ENCODE data around the gene TMC3. TPM values are rescaled to one million over a fixed set of nuclear protein-coding genes. Genes with fewer than 3 reads are reported as not detected.

TMC3 gene
- total and polyA plus RNA-seq, 7 experiments from 2014 or later: not detected

DNA sequence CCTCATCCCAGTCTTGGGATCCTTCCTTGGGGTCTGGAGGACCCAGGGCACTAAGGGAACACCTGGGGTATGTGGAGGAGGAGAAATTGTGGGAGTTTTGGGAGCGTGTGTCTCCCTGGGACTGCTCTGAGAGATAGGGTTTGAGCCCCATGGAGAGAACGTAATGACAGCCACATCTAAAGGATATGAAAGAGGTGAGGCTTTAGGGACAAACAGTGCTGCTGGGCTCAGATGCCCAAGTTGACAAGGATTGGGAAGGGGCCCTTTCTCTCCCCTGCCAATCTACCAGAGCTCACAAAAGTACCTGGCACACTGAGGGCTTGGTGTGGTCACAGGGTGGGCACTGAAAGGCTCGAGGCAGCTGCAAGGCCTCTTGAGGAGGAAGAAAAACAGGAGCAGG is 36.8 kb downstream of the TMC3 start:
- ATAC-seq (no peak), DNase-seq (no peak)
- peak overlapping the region in 1 of 9 donors; percentile 16 for H3K27ac Mint-ChIP-seq
- no peaks in the 10 kb centered on the region for H3K9me3 ChIP-seq (ENCODE audit: control insufficient read depth in 2 of 3, low read length in 3 of 3)
- ChIA-PET CTCF (interaction anchor here (0.6 to 4.3 kb wide), 11 partner anchors 29 to 71 kb away, joined by 3 to 39 read pairs (median 5); no protein-coding TSS in a partner anchor), POLR2A (interaction anchor here (16.9 kb wide), 1 partner anchor 37 kb away, joined by 480 read pairs; no protein-coding TSS in a partner anchor)
- peaks cover 4 to 16% (median 10%) of the 10 kb centered on the region in 7 donors for H3K4me1 Mint-ChIP-seq
- H3K4me3 ChIP-seq (ENCODE audit: low read length): no peak overlapping the region
- H3K36me3 ChIP-seq (ENCODE audit: control insufficient read depth in 2 of 3, insufficient read depth in 3 of 3, low read length in 3 of 3): no peaks in the 10 kb centered on the region
- H3K9me3 Mint-ChIP-seq: no peaks in the 10 kb centered on the region
- no peaks in the 10 kb centered on the region for H3K36me3 Mint-ChIP-seq
- H3K27me3 ChIP-seq (ENCODE audit: control insufficient read depth in 2 of 2, insufficient read depth in 2 of 2, low read length in 2 of 2): no peaks in the 10 kb centered on the region
- H3K4me1 ChIP-seq (ENCODE audit: control insufficient read depth in 2 of 2, insufficient read depth in 2 of 2, low read length in 2 of 2): no peaks in the 10 kb centered on the region
- no peak overlapping the region for H3K27ac ChIP-seq (ENCODE audit: low read depth, low read length)
- peaks cover 0 to 11% (median 0%) of the 10 kb centered on the region in 5 donors for H3K27me3 Mint-ChIP-seq
- H3K4me3 Mint-ChIP-seq: no peak overlapping the region
- intact Hi-C loops (cut with micrococcal nuclease): loop anchor here in 1 of 2 donors (2.0 kb wide), 2 partner anchors 70 to 230 kb away; no protein-coding TSS in a partner anchor

DNA sequence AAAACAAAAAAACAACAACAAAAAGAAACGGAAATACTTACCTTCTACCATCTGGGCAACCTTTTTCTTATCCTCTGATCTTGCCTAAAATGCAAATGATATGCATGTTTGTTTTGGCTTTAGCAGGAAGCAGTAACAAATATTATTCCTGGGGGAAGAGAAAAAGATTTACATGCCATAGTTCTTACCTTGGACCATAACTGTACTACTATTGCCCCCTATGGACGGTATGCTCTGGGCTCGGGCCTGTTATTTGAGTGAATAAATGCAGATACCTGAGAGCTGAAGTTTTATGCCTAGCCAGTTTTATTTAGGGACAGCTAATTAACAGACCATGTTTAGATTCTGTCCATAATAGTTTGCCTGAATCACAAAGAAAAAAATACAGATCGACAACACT is 37.4 kb downstream of the TMC3 start:
- POLR2A ChIA-PET: interaction anchor here (1.7 to 16.9 kb wide), 3 partner anchors 36 to 62 kb away, joined by 5 to 480 read pairs (median 6); no protein-coding TSS in a partner anchor
- no peaks in the 10 kb centered on the region for H3K27me3 ChIP-seq (ENCODE audit: control insufficient read depth in 2 of 2, insufficient read depth in 2 of 2, low read length in 2 of 2)
- H3K4me3 Mint-ChIP-seq: no peak overlapping the region
- DNase-seq (peak in 6 of 9 donors; percentile 32 to 49 (median 37)), ATAC-seq (peak; percentile 70)
- H3K27me3 Mint-ChIP-seq: peaks cover 0 to 9% (median 0%) of the 10 kb centered on the region in 5 donors
- no peaks in the 10 kb centered on the region for H3K9me3 ChIP-seq (ENCODE audit: control insufficient read depth in 2 of 3, low read length in 3 of 3)
- H3K4me3 ChIP-seq (ENCODE audit: low read length): no peak overlapping the region
- H3K9me3 Mint-ChIP-seq: no peaks in the 10 kb centered on the region
- H3K4me1 ChIP-seq (ENCODE audit: control insufficient read depth in 2 of 2, insufficient read depth in 2 of 2, low read length in 2 of 2): peaks cover 0 to 3% of the 10 kb centered on the region in 2 donors
- no peaks in the 10 kb centered on the region for H3K36me3 ChIP-seq (ENCODE audit: control insufficient read depth in 2 of 3, insufficient read depth in 3 of 3, low read length in 3 of 3)
- H3K27ac ChIP-seq (ENCODE audit: low read depth, low read length): no peak overlapping the region
- intact Hi-C loops (cut with micrococcal nuclease): loop anchor here (1.0 to 2.0 kb wide), 6 partner anchors 40 to 230 kb away; no protein-coding TSS in a partner anchor
- H3K36me3 Mint-ChIP-seq: no peaks in the 10 kb centered on the region
- peak overlapping the region in 4 of 9 donors; percentile 3 to 68 (median 17) for H3K27ac Mint-ChIP-seq
- H3K4me1 Mint-ChIP-seq: peaks cover 4 to 22% (median 12%) of the 10 kb centered on the region in 7 donors
- CTCF ChIA-PET: interaction anchor here (0.6 to 4.3 kb wide), 13 partner anchors 28 to 144 kb away, joined by 3 to 39 read pairs (median 5); no protein-coding TSS in a partner anchor

DNA sequence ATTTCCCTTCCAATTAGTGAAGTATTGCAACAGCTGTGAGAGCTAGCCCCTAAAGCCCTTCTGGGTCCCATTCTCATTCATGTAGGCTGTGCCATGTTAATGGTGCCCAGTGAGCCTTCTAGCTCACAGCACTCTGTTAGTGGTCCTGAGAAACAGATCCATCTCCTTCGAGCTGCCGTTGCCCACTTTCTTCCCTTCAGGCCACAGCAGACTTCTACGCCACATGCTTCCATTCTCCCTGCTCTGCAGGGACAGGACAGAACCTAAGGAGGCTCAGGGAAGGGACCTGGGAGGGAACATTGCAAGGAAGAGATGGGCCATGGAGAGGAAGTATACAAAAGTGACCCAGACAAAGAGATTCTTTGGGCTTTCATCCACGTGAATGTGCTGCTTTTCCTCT is 38.4 kb downstream of the TMC3 start:
- H3K27me3 Mint-ChIP-seq: peaks cover 0 to 7% (median 0%) of the 10 kb centered on the region in 5 donors
- Histone ChIP-seq H3K36me3 (ENCODE audit: control insufficient read depth in 2 of 3, insufficient read depth in 3 of 3, low read length in 3 of 3) (no peaks in the 10 kb centered on the region), H3K4me3 (ENCODE audit: low read length) (no peak overlapping the region), H3K27me3 (ENCODE audit: control insufficient read depth in 2 of 2, insufficient read depth in 2 of 2, low read length in 2 of 2) (no peaks in the 10 kb centered on the region), H3K27ac (ENCODE audit: low read depth, low read length) (no peak overlapping the region), H3K9me3 (ENCODE audit: control insufficient read depth in 2 of 3, low read length in 3 of 3) (no peaks in the 10 kb centered on the region), H3K4me1 (ENCODE audit: control insufficient read depth in 2 of 2, insufficient read depth in 2 of 2, low read length in 2 of 2) (peaks cover 0 to 8% of the 10 kb centered on the region in 2 donors)
- CTCF ChIA-PET: interaction anchor here (0.9 to 4.3 kb wide), 5 partner anchors 37 to 70 kb away, joined by 3 to 39 read pairs (median 9); no protein-coding TSS in a partner anchor
- H3K9me3 Mint-ChIP-seq: no peaks in the 10 kb centered on the region
- H3K4me1 Mint-ChIP-seq: peaks cover 9 to 32% (median 21%) of the 10 kb centered on the region in 7 donors
- H3K4me3 Mint-ChIP-seq: no peak overlapping the region
- ATAC-seq: no peak
- intact Hi-C loops (cut with micrococcal nuclease): loop anchor here (1.0 to 2.0 kb wide), 6 partner anchors 39 to 229 kb away; no protein-coding TSS in a partner anchor
- H3K36me3 Mint-ChIP-seq: no peaks in the 10 kb centered on the region
- no peak overlapping the region for H3K27ac Mint-ChIP-seq
- DNase-seq: no peak
- POLR2A ChIA-PET: interaction anchor here (0.9 to 16.9 kb wide), 4 partner anchors 16 to 61 kb away, joined by 4 to 480 read pairs (median 6); no protein-coding TSS in a partner anchor

DNA sequence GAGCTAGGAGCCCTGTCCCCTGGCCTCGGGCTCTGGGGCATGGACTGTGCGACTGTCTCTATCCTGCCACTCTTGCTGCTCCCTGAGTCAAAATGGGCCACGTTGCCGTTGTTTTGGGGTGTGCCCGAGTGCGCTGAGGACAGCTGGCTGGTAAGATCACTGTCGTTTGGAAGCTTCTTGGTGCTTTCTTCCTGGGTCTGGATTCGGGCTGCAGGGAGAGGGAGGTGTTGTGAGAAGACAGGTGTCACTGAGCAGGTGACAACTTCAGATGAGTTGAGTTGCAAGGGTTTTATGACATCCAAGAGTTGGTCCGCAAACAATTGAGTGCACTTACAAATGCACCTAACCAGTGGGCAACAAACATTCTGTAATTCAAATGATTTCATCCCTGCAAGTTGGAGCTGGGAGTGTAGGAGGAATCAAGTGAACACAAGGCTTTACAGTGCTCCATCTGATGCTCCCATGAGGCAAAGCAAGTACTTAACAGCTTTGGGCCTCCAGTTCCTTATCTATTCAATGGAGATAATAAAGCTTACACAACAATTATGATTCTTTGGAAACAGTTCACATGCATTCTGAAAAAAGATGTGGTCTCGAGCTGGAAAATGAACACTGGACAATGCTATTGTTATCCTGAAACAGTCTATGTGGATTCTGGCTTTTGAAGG is 39.1 kb downstream of the TMC3 start:
- intact Hi-C loops (cut with micrococcal nuclease): no loop called here
- no peaks in the 10 kb centered on the region for H3K36me3 ChIP-seq (ENCODE audit: control insufficient read depth in 2 of 3, insufficient read depth in 3 of 3, low read length in 3 of 3)
- ChIA-PET CTCF (interaction anchor here (0.9 to 4.3 kb wide), 6 partner anchors 37 to 75 kb away, joined by 3 to 39 read pairs (median 4); no protein-coding TSS in a partner anchor), POLR2A (interaction anchor here (1.7 to 16.9 kb wide), 3 partner anchors 34 to 60 kb away, joined by 5 to 480 read pairs (median 6); no protein-coding TSS in a partner anchor)
- no peak overlapping the region for H3K4me3 ChIP-seq (ENCODE audit: low read length)
- Mint-ChIP-seq H3K9me3 (no peaks in the 10 kb centered on the region), H3K36me3 (no peaks in the 10 kb centered on the region), H3K4me1 (peaks cover 9 to 36% (median 27%) of the 10 kb centered on the region in 7 donors), H3K27me3 (peaks cover 0 to 6% (median 0%) of the 10 kb centered on the region in 5 donors), H3K27ac (no peak overlapping the region), H3K4me3 (no peak overlapping the region)
- H3K4me1 ChIP-seq (ENCODE audit: control insufficient read depth in 2 of 2, insufficient read depth in 2 of 2, low read length in 2 of 2): peaks cover 0 to 8% of the 10 kb centered on the region in 2 donors
- no peaks in the 10 kb centered on the region for H3K27me3 ChIP-seq (ENCODE audit: control insufficient read depth in 2 of 2, insufficient read depth in 2 of 2, low read length in 2 of 2)
- ATAC-seq (no peak), DNase-seq (no peak)
- no peaks in the 10 kb centered on the region for H3K9me3 ChIP-seq (ENCODE audit: control insufficient read depth in 2 of 3, low read length in 3 of 3)
- H3K27ac ChIP-seq (ENCODE audit: low read depth, low read length): no peak overlapping the region

DNA sequence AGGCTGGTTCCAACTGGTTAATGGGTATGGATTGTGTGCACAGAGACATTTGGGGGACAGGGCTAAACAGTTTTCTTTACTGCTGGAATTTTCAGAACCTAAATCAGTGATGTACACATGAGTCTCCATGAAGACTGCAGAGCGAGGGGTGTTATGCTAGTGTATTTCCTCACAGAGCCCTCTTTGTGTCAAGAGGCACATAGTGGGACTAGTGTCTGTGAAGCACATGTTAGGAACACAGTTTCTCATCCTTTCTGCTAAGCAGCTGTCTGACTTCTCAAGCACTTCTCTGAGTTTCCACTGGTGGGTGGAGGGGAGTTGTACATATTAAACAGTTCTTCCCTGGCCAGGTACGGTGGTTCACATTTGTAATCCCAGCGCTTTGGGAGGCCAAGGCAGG is 40.6 kb downstream of the TMC3 start:
- Histone ChIP-seq H3K27ac (ENCODE audit: low read depth, low read length) (no peak overlapping the region), H3K27me3 (ENCODE audit: control insufficient read depth in 2 of 2, insufficient read depth in 2 of 2, low read length in 2 of 2) (no peaks in the 10 kb centered on the region), H3K4me3 (ENCODE audit: low read length) (no peak overlapping the region), H3K9me3 (ENCODE audit: control insufficient read depth in 2 of 3, low read length in 3 of 3) (no peaks in the 10 kb centered on the region), H3K36me3 (ENCODE audit: control insufficient read depth in 2 of 3, insufficient read depth in 3 of 3, low read length in 3 of 3) (no peaks in the 10 kb centered on the region), H3K4me1 (ENCODE audit: control insufficient read depth in 2 of 2, insufficient read depth in 2 of 2, low read length in 2 of 2) (peaks cover 0 to 8% of the 10 kb centered on the region in 2 donors)
- ATAC-seq: no peak
- H3K36me3 Mint-ChIP-seq: no peaks in the 10 kb centered on the region
- CTCF ChIA-PET: interaction anchor here (0.9 to 1.0 kb wide), 3 partner anchors 10 to 59 kb away, joined by 3 to 4 read pairs (median 3); partner anchors contain the start of gene STARD5
- no peaks in the 10 kb centered on the region for H3K27me3 Mint-ChIP-seq
- H3K4me1 Mint-ChIP-seq: peaks cover 9 to 38% (median 29%) of the 10 kb centered on the region in 7 donors
- DNase-seq: no peak
- intact Hi-C loops (cut with micrococcal nuclease): no loop called here
- peak overlapping the region in 3 of 9 donors; percentile 46 to 59 (median 52) for H3K27ac Mint-ChIP-seq
- no peak overlapping the region for H3K4me3 Mint-ChIP-seq
- POLR2A ChIA-PET: interaction anchor here (16.9 kb wide), 1 partner anchor 33 kb away, joined by 480 read pairs; no protein-coding TSS in a partner anchor
- no peaks in the 10 kb centered on the region for H3K9me3 Mint-ChIP-seq

DNA sequence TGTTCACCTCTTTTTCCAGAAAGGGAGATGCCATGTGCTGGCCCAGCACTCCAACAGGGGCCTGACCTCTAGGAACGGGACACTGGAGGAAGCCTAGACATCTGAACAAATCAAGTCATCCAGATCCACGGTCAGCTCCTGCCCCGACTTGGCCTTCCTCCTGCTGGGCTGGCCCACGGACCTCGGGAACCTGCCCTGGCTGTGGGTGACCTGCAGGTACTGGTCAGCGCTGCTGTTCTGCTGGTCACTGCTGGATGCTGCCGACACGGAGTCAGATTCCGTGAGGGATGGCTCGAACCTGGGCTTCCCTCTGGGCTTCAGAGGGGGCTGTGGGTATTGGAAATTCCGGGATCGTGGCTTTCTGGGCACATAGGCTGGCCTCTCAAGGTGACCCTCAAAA is 41.7 kb downstream of the TMC3 start:
- intact Hi-C loops (cut with micrococcal nuclease): no loop called here
- H3K4me3 Mint-ChIP-seq: peak overlapping the region in 1 of 10 donors; percentile 12
- peaks cover 13 to 45% (median 37%) of the 10 kb centered on the region in 7 donors for H3K4me1 Mint-ChIP-seq
- Histone ChIP-seq H3K27me3 (ENCODE audit: control insufficient read depth in 2 of 2, insufficient read depth in 2 of 2, low read length in 2 of 2) (no peaks in the 10 kb centered on the region), H3K9me3 (ENCODE audit: control insufficient read depth in 2 of 3, low read length in 3 of 3) (no peaks in the 10 kb centered on the region), H3K27ac (ENCODE audit: low read depth, low read length) (no peak overlapping the region), H3K36me3 (ENCODE audit: control insufficient read depth in 2 of 3, insufficient read depth in 3 of 3, low read length in 3 of 3) (no peaks in the 10 kb centered on the region), H3K4me1 (ENCODE audit: control insufficient read depth in 2 of 2, insufficient read depth in 2 of 2, low read length in 2 of 2) (peaks cover 0 to 8% of the 10 kb centered on the region in 2 donors), H3K4me3 (ENCODE audit: low read length) (no peak overlapping the region)
- no peaks in the 10 kb centered on the region for H3K9me3 Mint-ChIP-seq
- ChIA-PET CTCF (interaction anchor here (1.2 kb wide), 1 partner anchor 13 kb away, joined by 3 read pairs; no protein-coding TSS in a partner anchor), POLR2A (interaction anchor here (1.5 to 16.9 kb wide), 2 partner anchors 11 to 32 kb away, joined by 4 to 480 read pairs; no protein-coding TSS in a partner anchor)
- ATAC-seq (no peak), DNase-seq (no peak)
- H3K36me3 Mint-ChIP-seq: no peaks in the 10 kb centered on the region
- H3K27me3 Mint-ChIP-seq: no peaks in the 10 kb centered on the region
- peak overlapping the region in 1 of 9 donors; percentile 60 for H3K27ac Mint-ChIP-seq

Data from naive thymus-derived CD4-positive, alpha-beta T cell (primary cell).